ENCODE results near the gene SEC24B. TPM values are rescaled to one million over a fixed set of nuclear protein-coding genes. Genes with fewer than 3 reads are reported as not detected.

SEC24B gene
- total RNA-seq, 2 donors from 2014 or later: 27.2 to 39.1 TPM

DNA sequence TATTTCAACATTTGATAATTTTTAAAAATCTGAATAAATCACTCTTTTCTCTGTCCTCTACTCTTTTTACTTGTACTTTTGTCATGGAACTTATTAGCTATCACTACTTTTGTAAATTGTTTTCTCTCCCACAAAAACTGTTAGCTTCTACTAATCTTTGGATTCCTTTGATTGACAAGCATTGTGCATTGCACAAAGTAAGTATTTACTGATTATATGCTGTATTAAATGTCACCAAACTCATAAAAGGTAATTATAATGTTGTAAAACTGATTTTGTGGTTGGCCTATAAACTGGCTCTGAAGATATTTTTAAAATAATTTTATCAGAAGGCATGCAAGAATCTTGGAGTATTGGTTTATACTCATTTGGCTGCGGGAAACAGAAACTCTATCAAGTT, 15.0 kb upstream of the SEC24B start:
- no peaks in the 10 kb centered on the region for H3K27me3 ChIP-seq (replicated peaks; ENCODE audit: insufficient read depth)
- ATAC-seq (ENCODE audit: insufficient number of reproducible peaks, low FRiP score, low read depth) (no peak), DNase-seq (ENCODE audit: low spot score) (no peak)
- no peak overlapping the region for H3K4me3 ChIP-seq
- H3K4me1 ChIP-seq (ENCODE audit: control insufficient read depth in 1 of 2, low read depth in 2 of 2): no peaks in the 10 kb centered on the region
- no peaks in the 10 kb centered on the region for H3K9me3 ChIP-seq
- TF ChIP-seq CTCF (IDR thresholded peaks at IDR 0.05): no peak
- no peaks in the 10 kb centered on the region for H3K36me3 ChIP-seq
- H3K27ac ChIP-seq: no peak overlapping the region

GRCh38 chr4:109419679-109420078, 13.9 kb upstream of the SEC24B start:
- Histone ChIP-seq H3K27me3 (replicated peaks; ENCODE audit: insufficient read depth) (no peaks in the 10 kb centered on the region), H3K4me3 (no peak overlapping the region), H3K27ac (no peak overlapping the region), H3K36me3 (no peaks in the 10 kb centered on the region), H3K9me3 (no peaks in the 10 kb centered on the region), H3K4me1 (ENCODE audit: control insufficient read depth in 1 of 2, low read depth in 2 of 2) (no peaks in the 10 kb centered on the region)
- DNase-seq (ENCODE audit: low spot score) (no peak), ATAC-seq (ENCODE audit: insufficient number of reproducible peaks, low FRiP score, low read depth) (no peak)
- no peak for TF ChIP-seq CTCF (IDR thresholded peaks at IDR 0.05)

GRCh38 chr4:109424093-109424841, 9.3 kb upstream of the SEC24B start:
- ATAC-seq (ENCODE audit: insufficient number of reproducible peaks, low FRiP score, low read depth) (no peak), DNase-seq (ENCODE audit: low spot score) (no peak)
- Histone ChIP-seq H3K4me3 (no peak overlapping the region), H3K36me3 (no peaks in the 10 kb centered on the region), H3K27me3 (replicated peaks; ENCODE audit: insufficient read depth) (no peaks in the 10 kb centered on the region), H3K27ac (no peak overlapping the region), H3K9me3 (no peaks in the 10 kb centered on the region), H3K4me1 (ENCODE audit: control insufficient read depth in 1 of 2, low read depth in 2 of 2) (no peaks in the 10 kb centered on the region)
- no peak for TF ChIP-seq CTCF (IDR thresholded peaks at IDR 0.05)

DNA sequence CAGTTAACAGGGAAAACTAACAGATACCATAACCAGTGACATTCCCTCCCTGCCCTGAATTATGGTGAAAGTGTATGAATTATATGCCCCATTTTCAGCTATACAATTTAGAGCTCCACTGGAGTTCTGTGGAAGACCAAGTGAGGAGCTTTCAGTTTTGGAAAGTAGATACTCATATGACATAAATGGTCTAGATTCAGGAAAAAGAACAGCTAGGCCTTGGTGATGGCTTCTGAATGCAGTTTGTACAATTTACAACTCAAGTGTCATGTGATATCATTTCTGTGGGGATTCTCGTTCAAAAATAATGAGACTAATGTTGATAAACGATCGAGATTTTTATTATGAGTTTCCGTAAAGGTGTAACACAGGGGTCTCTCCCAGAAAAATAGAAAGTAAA, 8.2 kb upstream of the SEC24B start:
- H3K36me3 ChIP-seq: no peaks in the 10 kb centered on the region
- H3K4me1 ChIP-seq (ENCODE audit: control insufficient read depth in 1 of 2, low read depth in 2 of 2): no peaks in the 10 kb centered on the region
- TF ChIP-seq CTCF (IDR thresholded peaks at IDR 0.05): no peak
- DNase-seq (ENCODE audit: low spot score) (no peak), ATAC-seq (ENCODE audit: insufficient number of reproducible peaks, low FRiP score, low read depth) (no peak)
- no peak overlapping the region for H3K4me3 ChIP-seq
- H3K27me3 ChIP-seq (replicated peaks; ENCODE audit: insufficient read depth): no peaks in the 10 kb centered on the region
- H3K9me3 ChIP-seq: no peaks in the 10 kb centered on the region
- no peak overlapping the region for H3K27ac ChIP-seq

- H3K36me3 ChIP-seq: no peaks in the 10 kb centered on the region
- no peak overlapping the region for H3K27ac ChIP-seq
- no peak for ATAC-seq (ENCODE audit: insufficient number of reproducible peaks, low FRiP score, low read depth)
These were observed 4.1 kb upstream of the SEC24B start for GRCh38 chr4:109429545-109429944.

More at GRCh38 chr4:109429545-109429944, 4.1 kb upstream of the SEC24B start:
- peaks cover 3 to 9% of the 10 kb centered on the region in 2 donors for H3K4me1 ChIP-seq (ENCODE audit: control insufficient read depth in 1 of 2, low read depth in 2 of 2)
- H3K27me3 ChIP-seq (replicated peaks; ENCODE audit: insufficient read depth): no peaks in the 10 kb centered on the region
- H3K9me3 ChIP-seq: no peaks in the 10 kb centered on the region
- no peak overlapping the region for H3K4me3 ChIP-seq
- no peak for TF ChIP-seq CTCF (IDR thresholded peaks at IDR 0.05)
- no peak for DNase-seq (ENCODE audit: low spot score)

All from thoracic aorta (tissue), 2 donors.